8988T (cell line): ENCODE results near the gene CALHM2.

ENCODE experiments used
- DNase-seq: peaks from one replicate; pipeline ENCODE4 v3.0.0; 2011

CALHM2 gene

DNA sequence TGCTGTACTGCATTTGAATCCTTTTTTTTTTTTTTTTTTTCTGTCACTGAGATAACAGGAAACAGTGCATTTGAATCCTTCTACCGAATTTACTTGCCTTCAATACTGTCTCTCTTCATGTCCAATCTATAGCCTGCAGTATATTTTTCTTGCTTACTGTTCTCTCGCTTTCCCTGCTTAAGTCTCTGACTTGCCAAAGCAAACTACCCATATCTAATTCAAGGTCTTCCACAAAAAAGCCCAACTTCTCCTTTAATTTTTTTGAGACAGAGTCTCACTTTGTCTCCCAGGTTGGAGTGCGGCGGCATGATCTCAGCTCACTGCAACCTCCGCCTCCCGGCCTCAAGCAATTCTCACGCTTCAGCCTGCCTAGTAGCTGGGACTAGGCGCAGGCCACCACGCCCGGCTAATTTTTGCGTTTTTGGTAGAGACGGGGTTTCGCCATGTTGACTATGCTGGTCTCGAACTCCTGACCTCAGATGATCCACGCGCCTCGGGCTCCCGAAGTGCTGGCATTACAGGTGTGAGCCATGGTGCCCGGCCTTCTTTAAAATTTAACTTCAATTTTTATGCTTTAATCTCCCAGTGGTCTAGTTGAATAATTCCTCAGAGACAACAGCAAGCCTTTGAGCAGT, 54.9 kb downstream of the CALHM2 start:
- DNase-seq = no peak

GRCh38 chr10:103396789-103397087, 55.4 kb downstream of the CALHM2 start:
- no peak for DNase-seq
